Progenitor cell of endocrine pancreas (in vitro differentiated cells): ENCODE data around the gene ENG. TPM values are rescaled to one million over a fixed set of nuclear protein-coding genes. Genes with fewer than 3 reads are reported as not detected.

ENCODE experiments used
- DNase-seq: peaks from one replicate; pipeline ENCODE4 v3.0.0; 2021; ENCODE audit warnings: low spot score; ENCODE audit not compliant: unreplicated experiment
- H3K27ac Mint-ChIP-seq: 2 replicates; pipeline ENCODE4 v1.8.0; 2021; ENCODE audit warnings: mild to moderate bottlenecking, moderate library complexity, mixed read lengths
- H3K27me3 Mint-ChIP-seq: 2 replicates; pipeline ENCODE4 v1.8.0; 2021; ENCODE audit warnings: mixed read lengths
- H3K36me3 Mint-ChIP-seq: 2 replicates; pipeline ENCODE4 v1.8.0; 2022; ENCODE audit warnings: mixed read lengths; ENCODE audit not compliant: insufficient read depth
- H3K4me1 Mint-ChIP-seq: 2 replicates; pipeline ENCODE4 v1.8.0; 2021; ENCODE audit warnings: low read depth, mixed read lengths
- H3K4me3 Mint-ChIP-seq: 2 replicates; pipeline ENCODE4 v1.8.0; 2021; ENCODE audit warnings: low read depth, mild to moderate bottlenecking, moderate library complexity, mixed read lengths
- H3K9me3 Mint-ChIP-seq: 2 replicates; pipeline ENCODE4 v1.8.0; 2021; ENCODE audit warnings: low read depth, mixed read lengths
- total RNA-seq: library from RNA; stranded (reverse); gene quantifications from 2 replicates; pipeline ENCODE4 v1.2.1, GENCODE V29; 2021
- TF ChIP-seq, protein P1 (sequence below): fragments of 200-600 bp; sonication (generic); IDR thresholded peaks from one replicate; pipeline ENCODE4 v1.5.0; 2021; ENCODE audit warnings: antibody characterized with exemption, mild to moderate bottlenecking; ENCODE audit not compliant: unreplicated experiment

The ENG gene
- total RNA-seq, 1 donor from 2014 or later: 0.91 TPM

DNA sequence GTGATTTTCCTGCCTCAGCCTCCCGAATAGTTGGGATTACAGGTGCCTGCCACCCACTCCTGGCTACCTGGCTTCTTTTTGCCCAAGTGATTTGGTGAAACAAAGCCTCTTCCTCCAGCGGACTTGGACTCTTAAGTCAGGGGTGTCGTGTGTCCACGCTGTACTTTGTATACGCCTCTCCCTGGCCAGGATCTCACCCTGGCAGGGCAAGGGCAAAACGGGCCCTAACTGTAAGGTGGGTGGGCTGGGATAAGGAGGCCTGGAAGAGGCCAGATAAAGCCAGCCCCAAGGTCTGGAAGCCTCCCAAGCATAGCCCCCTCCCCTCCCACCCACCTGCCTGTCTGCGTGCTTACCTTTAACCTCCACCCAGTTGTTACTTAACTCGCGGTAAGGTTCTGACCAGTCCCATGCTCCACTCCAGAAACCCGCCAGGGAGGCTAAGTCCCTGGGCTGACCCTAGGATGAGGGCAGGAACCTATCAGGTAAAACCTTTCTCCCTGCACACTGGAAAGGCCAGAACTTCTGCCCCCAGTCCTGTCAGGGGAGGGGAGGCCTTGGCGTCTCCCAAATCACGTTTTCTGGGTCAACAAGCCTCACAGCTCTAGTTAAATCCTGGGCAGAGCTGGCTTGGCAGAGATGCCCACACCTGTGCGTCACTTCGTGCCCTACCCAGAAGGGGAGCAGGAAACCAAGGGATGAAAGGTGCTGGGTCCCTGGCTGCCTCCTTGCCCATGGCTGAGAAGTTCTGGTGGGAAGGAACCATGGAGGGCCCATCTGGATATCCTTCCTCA, 60.3 kb downstream of the ENG start:
- no peak overlapping the region for H3K4me3 Mint-ChIP-seq
- no peaks in the 10 kb centered on the region for H3K27me3 Mint-ChIP-seq
- peak overlapping the region; percentile 67 for H3K27ac Mint-ChIP-seq
- TF ChIP-seq, protein P1, sequence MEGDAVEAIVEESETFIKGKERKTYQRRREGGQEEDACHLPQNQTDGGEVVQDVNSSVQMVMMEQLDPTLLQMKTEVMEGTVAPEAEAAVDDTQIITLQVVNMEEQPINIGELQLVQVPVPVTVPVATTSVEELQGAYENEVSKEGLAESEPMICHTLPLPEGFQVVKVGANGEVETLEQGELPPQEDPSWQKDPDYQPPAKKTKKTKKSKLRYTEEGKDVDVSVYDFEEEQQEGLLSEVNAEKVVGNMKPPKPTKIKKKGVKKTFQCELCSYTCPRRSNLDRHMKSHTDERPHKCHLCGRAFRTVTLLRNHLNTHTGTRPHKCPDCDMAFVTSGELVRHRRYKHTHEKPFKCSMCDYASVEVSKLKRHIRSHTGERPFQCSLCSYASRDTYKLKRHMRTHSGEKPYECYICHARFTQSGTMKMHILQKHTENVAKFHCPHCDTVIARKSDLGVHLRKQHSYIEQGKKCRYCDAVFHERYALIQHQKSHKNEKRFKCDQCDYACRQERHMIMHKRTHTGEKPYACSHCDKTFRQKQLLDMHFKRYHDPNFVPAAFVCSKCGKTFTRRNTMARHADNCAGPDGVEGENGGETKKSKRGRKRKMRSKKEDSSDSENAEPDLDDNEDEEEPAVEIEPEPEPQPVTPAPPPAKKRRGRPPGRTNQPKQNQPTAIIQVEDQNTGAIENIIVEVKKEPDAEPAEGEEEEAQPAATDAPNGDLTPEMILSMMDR: no peak
- peaks cover 13% of the 10 kb centered on the region for H3K36me3 Mint-ChIP-seq
- DNase-seq: no peak
- H3K9me3 Mint-ChIP-seq: no peaks in the 10 kb centered on the region
- H3K4me1 Mint-ChIP-seq: peaks cover 22% of the 10 kb centered on the region

GRCh38 chr9:127793093-127793708, 61.3 kb downstream of the ENG start:
- H3K9me3 Mint-ChIP-seq: no peaks in the 10 kb centered on the region
- no peak overlapping the region for H3K4me3 Mint-ChIP-seq

DNA sequence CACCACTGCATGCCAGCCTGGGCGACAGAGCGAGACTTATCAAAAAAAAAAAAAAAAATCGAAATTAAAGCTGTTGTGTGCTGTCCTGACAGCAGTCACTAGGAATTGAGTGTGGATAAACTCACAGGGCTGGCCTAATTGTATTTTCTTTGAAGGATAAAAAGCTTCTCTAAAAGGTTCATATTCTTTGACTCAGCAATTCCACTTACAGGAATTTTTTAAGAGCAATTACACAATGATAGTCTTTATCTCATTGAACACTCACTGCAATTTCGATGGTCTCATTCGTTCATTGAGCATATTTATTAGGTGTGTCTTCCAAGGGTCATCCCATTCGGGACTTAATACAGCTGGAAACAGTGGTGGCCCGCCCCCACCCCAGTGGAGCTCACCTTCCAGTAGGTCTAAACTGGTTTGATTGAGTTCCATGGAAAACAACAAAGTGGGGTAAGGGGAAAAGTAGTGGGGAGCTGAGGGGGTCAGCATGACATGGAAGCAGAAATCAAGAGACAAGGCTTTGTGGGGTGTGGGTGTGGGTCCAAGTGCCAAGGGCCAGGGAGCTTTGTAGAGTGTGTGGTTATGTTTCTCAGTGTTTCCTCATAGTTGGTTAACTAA, 61.9 kb downstream of the ENG start:
- no peak for DNase-seq
- H3K4me1 Mint-ChIP-seq: peaks cover 10% of the 10 kb centered on the region
- no peak overlapping the region for H3K4me3 Mint-ChIP-seq
- no peaks in the 10 kb centered on the region for H3K9me3 Mint-ChIP-seq
- TF ChIP-seq, protein P1: no peak
- peak overlapping the region; percentile 45 for H3K27ac Mint-ChIP-seq
- H3K36me3 Mint-ChIP-seq: peaks cover 19% of the 10 kb centered on the region
- no peaks in the 10 kb centered on the region for H3K27me3 Mint-ChIP-seq

More at GRCh38 chr9:127793093-127793708, 61.3 kb downstream of the ENG start:
- peaks cover 15% of the 10 kb centered on the region for H3K36me3 Mint-ChIP-seq
- H3K4me1 Mint-ChIP-seq: peaks cover 15% of the 10 kb centered on the region
- H3K27ac Mint-ChIP-seq: peak overlapping the region; percentile 62
- DNase-seq: no peak
- H3K27me3 Mint-ChIP-seq: no peaks in the 10 kb centered on the region
- TF ChIP-seq, protein P1: no peak

DNA sequence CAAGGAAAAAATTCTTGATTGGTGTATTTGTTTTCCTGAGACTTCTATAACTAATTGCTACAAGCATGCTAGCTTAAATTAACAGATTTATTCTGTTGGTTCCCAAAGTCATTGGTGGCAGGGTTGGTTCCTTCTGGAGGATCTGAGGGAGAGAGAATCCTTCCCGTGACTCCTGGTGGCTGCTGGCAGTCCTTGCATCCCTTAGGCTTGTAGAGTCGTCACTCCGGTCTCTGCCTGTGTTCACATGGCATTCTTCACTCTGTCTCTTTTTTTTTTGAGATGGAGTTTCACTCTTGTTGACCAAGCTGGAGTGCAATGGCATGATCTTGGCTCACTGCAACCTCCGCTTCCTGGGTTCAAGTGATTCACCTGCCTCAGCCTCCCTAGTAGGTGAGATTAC, 63.4 kb downstream of the ENG start:
- TF ChIP-seq, protein P1: peak; percentile 12
- Mint-ChIP-seq H3K36me3 (peaks cover 21% of the 10 kb centered on the region), H3K27ac (no peak overlapping the region), H3K4me1 (peaks cover 8% of the 10 kb centered on the region), H3K9me3 (no peaks in the 10 kb centered on the region), H3K4me3 (no peak overlapping the region), H3K27me3 (no peaks in the 10 kb centered on the region)
- no peak for DNase-seq

DNA sequence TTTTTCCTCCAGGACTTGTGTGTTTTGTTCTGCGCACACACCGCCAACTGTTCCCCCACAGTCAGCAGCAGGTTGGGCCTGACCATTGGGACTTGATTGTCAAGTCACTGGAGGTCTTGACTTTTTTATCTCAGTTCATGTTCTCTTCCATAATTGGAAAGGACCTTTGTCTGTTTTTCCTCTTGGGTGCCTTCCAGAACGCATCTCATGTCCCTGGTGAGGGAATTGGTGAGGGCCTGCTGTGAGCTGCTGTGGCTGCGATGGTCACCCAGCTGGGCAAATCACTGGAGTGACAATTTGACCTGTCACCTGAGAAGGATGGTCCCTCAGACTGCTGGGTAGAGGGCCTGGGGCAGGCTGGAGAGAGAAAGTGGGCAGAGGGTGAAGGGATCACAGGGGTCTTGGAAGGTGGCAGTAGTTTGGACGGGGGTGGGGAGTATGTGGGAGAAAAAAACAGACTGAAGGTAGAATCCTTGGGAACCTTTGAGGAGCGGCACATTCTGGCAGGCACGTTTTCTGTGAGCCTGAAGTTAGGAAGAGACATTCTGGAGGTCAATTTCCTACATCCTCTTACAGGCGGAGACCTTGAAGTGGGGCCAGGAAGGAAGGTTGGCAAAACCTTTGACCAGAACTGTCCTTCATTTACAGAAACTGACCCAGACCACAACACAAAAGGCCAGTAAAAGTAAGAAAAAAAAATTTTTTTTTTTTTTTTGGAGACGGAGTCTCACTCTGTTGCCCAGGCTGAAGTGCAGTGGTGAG, 64.2 kb downstream of the ENG start:
- Mint-ChIP-seq H3K27me3 (no peaks in the 10 kb centered on the region), H3K36me3 (peaks cover 21% of the 10 kb centered on the region), H3K9me3 (no peaks in the 10 kb centered on the region), H3K4me3 (no peak overlapping the region), H3K27ac (no peak overlapping the region), H3K4me1 (peaks cover 7% of the 10 kb centered on the region)
- TF ChIP-seq, protein P1: no peak
- no peak for DNase-seq
